ENCODE results near the gene SNORC.

The SNORC gene

GRCh38 chr2:232873292-232873908, 3.3 kb downstream of the SNORC start:
- Histone ChIP-seq H3K9me3 (ENCODE audit: control insufficient read depth, insufficient read depth, low read length) (no peaks in the 10 kb centered on the region), H3K4me1 (ENCODE audit: insufficient read depth, low read length) (no peaks in the 10 kb centered on the region), H3K9ac (ENCODE audit: low read depth, low read length) (no peak overlapping the region), H3K36me3 (ENCODE audit: insufficient read depth, low read length) (no peaks in the 10 kb centered on the region)

DNA sequence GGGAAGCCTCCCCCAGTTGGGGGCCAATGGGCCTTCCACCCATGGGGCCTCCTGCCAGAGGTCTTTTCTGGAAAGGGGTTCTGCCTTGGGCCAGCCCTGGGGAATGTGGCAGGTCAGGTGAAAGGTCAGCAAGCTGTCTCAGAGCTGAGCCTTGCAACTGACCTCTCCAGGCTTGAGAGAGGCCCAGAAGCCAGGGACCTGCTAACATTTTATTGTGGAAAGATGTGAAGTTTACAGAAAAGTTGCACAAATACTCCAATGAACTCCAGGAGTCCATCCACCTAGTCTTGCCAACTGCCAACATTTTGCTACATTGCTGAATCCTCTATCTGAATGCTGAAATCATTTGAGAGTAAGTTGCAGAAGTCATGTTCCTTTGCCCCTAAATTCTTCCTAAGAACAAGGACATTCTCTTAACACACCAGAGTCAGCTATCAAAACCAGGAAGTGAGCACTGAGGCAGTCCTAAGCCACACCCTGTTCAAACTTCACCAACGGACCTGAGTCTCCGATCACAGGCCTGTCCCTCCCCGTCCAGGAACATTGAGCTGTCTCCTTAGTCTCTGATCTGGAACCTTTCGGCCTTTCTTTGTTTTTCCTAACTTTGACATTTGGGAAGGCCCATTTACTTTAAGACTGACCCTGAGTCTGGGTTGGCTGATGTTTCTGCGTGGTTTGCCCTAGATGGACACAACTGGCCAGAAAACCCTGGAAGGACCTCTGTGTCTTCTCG, 4.0 kb downstream of the SNORC start:
- no peak overlapping the region for H3K9ac ChIP-seq (ENCODE audit: low read depth, low read length)
- H3K9me3 ChIP-seq (ENCODE audit: control insufficient read depth, insufficient read depth, low read length), result no peaks in the 10 kb centered on the region
- H3K36me3 ChIP-seq (ENCODE audit: insufficient read depth, low read length), result no peaks in the 10 kb centered on the region
- no peaks in the 10 kb centered on the region for H3K4me1 ChIP-seq (ENCODE audit: insufficient read depth, low read length)

GRCh38 chr2:232874677-232875223, 4.7 kb downstream of the SNORC start:
- H3K9ac ChIP-seq (ENCODE audit: low read depth, low read length), result no peak overlapping the region
- H3K4me1 ChIP-seq (ENCODE audit: insufficient read depth, low read length), result no peaks in the 10 kb centered on the region
- no peaks in the 10 kb centered on the region for H3K36me3 ChIP-seq (ENCODE audit: insufficient read depth, low read length)
- no peaks in the 10 kb centered on the region for H3K9me3 ChIP-seq (ENCODE audit: control insufficient read depth, insufficient read depth, low read length)

DNA sequence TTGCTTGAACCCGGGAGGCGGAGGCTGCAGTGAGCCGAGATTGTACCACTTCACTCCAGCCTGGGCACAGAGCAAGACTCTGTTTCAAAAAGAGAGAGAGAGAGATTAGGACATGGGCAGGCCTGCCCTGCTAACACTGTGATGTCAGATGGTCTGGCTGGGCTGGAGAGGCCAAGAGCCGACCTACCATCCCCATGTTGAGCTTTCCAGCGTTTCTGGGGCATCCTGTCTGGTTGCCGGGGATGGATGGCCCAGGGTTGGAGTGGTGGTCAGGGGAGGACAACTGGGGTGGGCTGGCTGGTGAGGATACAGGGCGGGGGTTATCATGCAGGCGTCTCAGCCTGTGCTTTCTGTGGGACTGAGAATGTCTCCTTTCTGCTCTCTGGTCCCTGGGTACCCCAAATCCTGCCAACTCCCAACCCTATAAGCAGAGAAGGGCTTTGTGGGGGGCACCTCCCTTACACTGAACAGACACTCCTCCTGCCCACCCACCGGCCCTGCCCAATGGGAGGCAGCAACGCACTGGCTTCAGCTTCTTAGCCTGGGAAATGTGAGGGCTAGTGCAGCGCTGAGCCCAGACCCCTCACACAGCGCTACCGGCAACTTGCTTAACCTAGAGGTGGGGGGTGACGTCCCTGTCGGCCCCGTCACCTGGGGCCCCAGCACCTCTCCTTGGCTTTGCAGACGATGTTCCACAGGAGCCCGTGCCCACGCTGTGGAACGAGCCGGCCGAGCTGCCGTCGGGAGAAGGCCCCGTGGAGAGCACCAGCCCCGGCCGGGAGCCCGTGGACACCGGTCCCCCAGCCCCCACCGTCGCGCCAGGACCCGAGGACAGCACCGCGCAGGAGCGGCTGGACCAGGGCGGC, 5.4 kb downstream of the SNORC start:
- H3K9me3 ChIP-seq (ENCODE audit: control insufficient read depth, insufficient read depth, low read length), result no peaks in the 10 kb centered on the region
- peak overlapping the region; percentile 43; the same call in 1 of the 2 replicates for H3K9ac ChIP-seq (ENCODE audit: low read depth, low read length)
- no peaks in the 10 kb centered on the region for H3K36me3 ChIP-seq (ENCODE audit: insufficient read depth, low read length)
- H3K4me1 ChIP-seq (ENCODE audit: insufficient read depth, low read length), result no peaks in the 10 kb centered on the region

DNA sequence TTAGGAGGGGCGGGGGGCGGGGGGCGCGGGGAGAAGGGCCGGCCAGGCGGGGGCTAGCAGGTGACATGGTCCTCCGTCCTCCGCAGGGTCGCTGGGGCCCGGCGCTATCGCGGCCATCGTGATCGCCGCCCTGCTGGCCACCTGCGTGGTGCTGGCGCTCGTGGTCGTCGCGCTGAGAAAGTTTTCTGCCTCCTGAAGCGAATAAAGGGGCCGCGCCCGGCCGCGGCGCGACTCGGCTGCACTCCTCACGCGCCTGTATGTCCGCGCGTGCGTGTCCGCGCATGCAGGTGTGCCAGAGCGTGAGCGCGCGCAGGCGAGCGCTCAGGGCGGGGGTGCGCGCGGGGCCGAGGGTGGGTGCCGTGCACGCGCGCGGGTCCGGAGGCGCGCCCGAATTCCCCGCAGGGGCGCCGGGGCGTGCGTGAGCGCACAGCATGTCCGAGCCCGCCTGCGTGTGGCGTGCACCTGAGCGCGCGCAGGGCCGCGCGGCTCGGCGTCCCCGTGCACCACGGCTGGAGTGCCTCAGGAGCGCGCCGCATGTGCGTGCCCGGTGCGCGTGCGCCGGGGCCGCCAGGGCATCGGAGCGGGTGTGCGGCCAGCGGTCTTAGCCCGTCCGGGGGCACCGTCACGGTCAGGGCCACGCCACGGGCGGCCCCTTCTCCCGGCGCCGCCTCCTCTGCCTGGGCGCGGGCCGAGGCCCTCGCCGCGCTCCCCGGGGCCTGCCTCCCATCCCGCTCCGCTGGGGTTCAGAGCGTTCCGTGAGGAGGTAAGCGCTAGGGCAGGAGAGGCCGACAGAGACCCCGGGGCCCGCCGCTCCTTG, 6.3 kb downstream of the SNORC start:
- Histone ChIP-seq H3K9ac (ENCODE audit: low read depth, low read length) (peak overlapping the region; percentile 80), H3K4me1 (ENCODE audit: insufficient read depth, low read length) (no peaks in the 10 kb centered on the region), H3K9me3 (ENCODE audit: control insufficient read depth, insufficient read depth, low read length) (no peaks in the 10 kb centered on the region), H3K36me3 (ENCODE audit: insufficient read depth, low read length) (no peaks in the 10 kb centered on the region)

- peak overlapping the region; percentile 80 for H3K9ac ChIP-seq (ENCODE audit: low read depth, low read length)
- H3K36me3 ChIP-seq (ENCODE audit: insufficient read depth, low read length), result no peaks in the 10 kb centered on the region
- H3K4me1 ChIP-seq (ENCODE audit: insufficient read depth, low read length), result no peaks in the 10 kb centered on the region
- H3K9me3 ChIP-seq (ENCODE audit: control insufficient read depth, insufficient read depth, low read length), result no peaks in the 10 kb centered on the region
These were observed 6.9 kb downstream of the SNORC start for GRCh38 chr2:232876978-232877441.

DNA sequence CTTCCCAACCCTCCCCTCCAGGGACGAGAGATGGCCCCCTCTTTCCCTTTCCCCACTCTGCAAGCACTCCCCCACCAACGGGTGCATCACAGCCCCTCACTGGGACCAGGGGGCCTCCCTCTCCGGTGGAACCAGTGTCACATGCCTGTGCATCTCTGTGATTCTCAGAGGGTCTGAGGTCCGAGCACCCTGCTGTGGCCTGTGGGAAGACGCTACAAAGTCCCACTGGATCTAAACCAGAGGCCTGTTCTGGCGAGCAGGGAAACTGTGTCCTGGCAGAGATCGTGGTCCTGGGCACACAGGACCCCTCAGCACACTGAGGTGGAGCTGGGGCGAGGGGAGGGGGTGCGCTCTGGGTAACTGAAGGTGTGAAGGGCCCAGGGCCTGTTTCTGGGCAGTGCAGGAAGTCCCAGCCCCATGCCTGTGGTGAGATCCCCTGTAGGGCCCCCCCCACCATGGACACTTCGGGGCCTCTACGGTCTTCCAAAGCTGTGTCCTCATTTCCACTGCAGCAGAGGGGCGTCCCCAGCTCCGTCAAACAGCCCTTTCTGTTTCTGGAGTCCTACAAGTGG, 8.0 kb downstream of the SNORC start:
- no peaks in the 10 kb centered on the region for H3K9me3 ChIP-seq (ENCODE audit: control insufficient read depth, insufficient read depth, low read length)
- no peak overlapping the region for H3K9ac ChIP-seq (ENCODE audit: low read depth, low read length)
- no peaks in the 10 kb centered on the region for H3K4me1 ChIP-seq (ENCODE audit: insufficient read depth, low read length)

DNA sequence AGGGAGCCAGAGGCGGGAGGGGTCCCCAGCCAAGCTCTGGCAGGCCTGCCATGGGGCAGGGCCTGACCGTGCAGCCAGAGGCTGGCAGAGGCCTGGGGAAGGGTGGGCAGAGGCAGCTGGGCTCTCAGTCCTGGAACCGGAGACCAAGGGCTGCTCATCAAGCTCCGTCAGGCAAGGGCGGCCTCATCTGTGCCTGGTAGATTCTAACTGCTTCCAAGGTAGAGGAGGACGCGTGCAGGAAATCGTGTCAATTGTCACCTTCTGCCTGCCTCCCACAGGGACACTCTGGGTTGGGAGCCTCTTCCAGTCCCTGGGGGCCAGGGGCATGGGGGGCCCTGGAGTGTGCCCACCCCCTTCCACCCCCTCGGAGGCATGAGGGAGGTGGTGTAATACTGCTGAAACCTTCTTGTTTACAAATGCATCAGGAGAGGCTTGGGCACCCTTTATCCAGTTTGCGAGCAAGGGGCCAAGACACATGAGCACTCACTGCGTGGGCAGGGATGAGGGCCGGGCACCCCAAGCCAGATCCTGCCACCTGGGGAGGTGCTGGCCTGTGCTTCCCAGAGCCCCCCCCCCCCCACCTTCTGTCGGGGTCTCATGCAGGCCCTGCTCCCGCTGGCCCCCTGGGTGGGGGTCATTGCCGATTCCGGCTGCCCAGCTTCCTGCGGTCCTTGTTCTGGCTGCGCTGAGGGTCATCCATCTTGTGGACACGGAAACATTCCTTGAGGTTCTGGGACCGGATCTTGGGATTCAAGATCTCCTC, 9.0 kb downstream of the SNORC start:
- Histone ChIP-seq H3K9ac (ENCODE audit: low read depth, low read length) (no peak overlapping the region), H3K9me3 (ENCODE audit: control insufficient read depth, insufficient read depth, low read length) (no peaks in the 10 kb centered on the region), H3K4me1 (ENCODE audit: insufficient read depth, low read length) (no peaks in the 10 kb centered on the region), H3K36me3 (ENCODE audit: insufficient read depth, low read length) (no peaks in the 10 kb centered on the region)

More for the DNA sequence above, 8.0 kb downstream of the SNORC start:
- no peaks in the 10 kb centered on the region for H3K36me3 ChIP-seq (ENCODE audit: insufficient read depth, low read length)

- Histone ChIP-seq H3K4me1 (ENCODE audit: insufficient read depth, low read length) (no peaks in the 10 kb centered on the region), H3K9ac (ENCODE audit: low read depth, low read length) (no peak overlapping the region), H3K36me3 (ENCODE audit: insufficient read depth, low read length) (no peaks in the 10 kb centered on the region), H3K9me3 (ENCODE audit: control insufficient read depth, insufficient read depth, low read length) (no peaks in the 10 kb centered on the region)
These were observed 9.8 kb downstream of the SNORC start for GRCh38 chr2:232879618-232880494.

GRCh38 chr2:232880764-232881351, 10.8 kb downstream of the SNORC start:
- no peaks in the 10 kb centered on the region for H3K36me3 ChIP-seq (ENCODE audit: insufficient read depth, low read length)
- H3K9me3 ChIP-seq (ENCODE audit: control insufficient read depth, insufficient read depth, low read length), result no peaks in the 10 kb centered on the region
- no peaks in the 10 kb centered on the region for H3K4me1 ChIP-seq (ENCODE audit: insufficient read depth, low read length)
- H3K9ac ChIP-seq (ENCODE audit: low read depth, low read length), result no peak overlapping the region

DNA sequence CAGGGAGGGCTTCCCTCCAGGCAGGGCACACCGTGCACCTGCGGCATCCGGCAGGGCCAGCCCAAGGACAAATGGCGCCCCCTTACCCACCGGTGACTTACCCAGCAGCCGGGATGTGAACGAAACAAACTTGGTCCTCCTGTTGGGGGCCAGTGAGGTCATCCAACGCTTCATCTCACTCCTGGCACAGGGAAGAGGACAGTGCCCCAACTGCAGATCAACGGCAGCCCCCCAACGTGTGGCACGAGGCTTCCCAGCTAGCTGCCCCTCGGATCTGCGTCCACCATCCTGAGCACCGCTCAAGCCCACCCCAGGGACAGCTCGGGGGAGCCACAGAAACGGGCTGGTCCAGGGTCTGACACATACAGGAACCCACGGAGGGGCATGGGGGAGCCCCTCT, 12.0 kb downstream of the SNORC start:
- Histone ChIP-seq H3K9ac (ENCODE audit: low read depth, low read length) (no peak overlapping the region), H3K4me1 (ENCODE audit: insufficient read depth, low read length) (no peaks in the 10 kb centered on the region), H3K9me3 (ENCODE audit: control insufficient read depth, insufficient read depth, low read length) (no peaks in the 10 kb centered on the region), H3K36me3 (ENCODE audit: insufficient read depth, low read length) (no peaks in the 10 kb centered on the region)

DNA sequence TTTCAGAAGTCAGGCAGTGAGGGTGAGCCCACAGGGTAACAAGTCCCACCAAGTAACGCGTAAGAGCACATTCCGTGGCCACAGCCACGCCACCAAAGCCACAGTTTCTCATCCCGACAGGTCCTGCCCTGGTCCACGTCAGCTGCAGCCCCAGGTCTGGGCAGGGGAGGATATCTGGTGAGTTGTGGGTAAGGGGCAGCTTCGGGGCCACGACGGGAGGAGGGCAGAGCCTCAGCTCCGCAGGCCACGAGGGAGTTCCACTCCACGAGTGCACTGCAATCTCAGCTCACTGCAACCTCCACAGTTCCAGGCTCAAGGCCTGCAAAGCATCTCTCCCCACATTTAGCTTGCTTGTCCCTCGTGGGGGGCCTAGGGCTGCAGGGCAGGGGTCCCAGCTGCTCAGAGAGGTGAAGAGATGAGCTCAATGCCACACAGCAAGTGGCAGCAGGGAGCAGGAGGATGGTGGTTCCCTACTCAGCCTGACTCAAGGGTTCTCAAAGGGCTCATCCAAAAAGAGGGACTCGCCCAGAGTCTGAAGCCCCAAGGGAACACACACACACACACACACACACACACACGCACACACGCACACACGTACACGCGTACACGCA, 12.5 kb downstream of the SNORC start:
- no peak overlapping the region for H3K9ac ChIP-seq (ENCODE audit: low read depth, low read length)
- no peaks in the 10 kb centered on the region for H3K36me3 ChIP-seq (ENCODE audit: insufficient read depth, low read length)
- H3K4me1 ChIP-seq (ENCODE audit: insufficient read depth, low read length), result no peaks in the 10 kb centered on the region
- no peaks in the 10 kb centered on the region for H3K9me3 ChIP-seq (ENCODE audit: control insufficient read depth, insufficient read depth, low read length)
